ENCODE results near the gene TET2. TPM values are rescaled to one million over a fixed set of nuclear protein-coding genes. Genes with fewer than 3 reads are reported as not detected.

TET2 gene
- total and polyA plus RNA-seq, 2 donors from 2014 or later = 1.8 to 31.5 TPM

DNA sequence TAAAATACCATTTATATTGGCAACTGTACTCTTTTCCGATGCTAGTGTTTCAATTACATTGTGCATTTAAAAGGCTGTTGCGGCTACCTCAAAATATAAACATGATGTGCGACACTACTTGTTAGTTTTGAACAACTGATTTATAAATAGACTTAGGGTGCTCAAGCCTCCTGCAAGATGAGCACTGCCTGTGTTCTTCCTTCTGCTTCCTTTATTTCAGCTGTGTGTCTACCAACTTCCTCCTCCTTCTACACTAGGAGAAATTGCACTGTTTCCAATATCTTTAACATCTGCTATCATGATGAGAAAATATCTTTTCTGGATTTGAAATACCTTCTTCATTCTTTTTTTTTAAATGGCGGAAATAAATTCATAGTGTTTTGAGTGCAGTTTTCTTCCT is 24.0 kb downstream of the TET2 start:
- intact Hi-C loops (cut with DNase I) = no loop called here
- no peaks in the 10 kb centered on the region for H3K36me3 ChIP-seq (ENCODE audit: control insufficient read depth in 2 of 3, insufficient read depth in 3 of 3, low read length in 3 of 3)
- no peaks in the 10 kb centered on the region for H3K27me3 ChIP-seq (ENCODE audit: control insufficient read depth, insufficient read depth, low read length)
- H3K9ac ChIP-seq (ENCODE audit: low read length in 3 of 3) = no peak overlapping the region
- H3K4me1 ChIP-seq (ENCODE audit: control insufficient read depth in 2 of 3, insufficient read depth in 2 of 3, low read depth in 1 of 3, low read length in 3 of 3) = no peaks in the 10 kb centered on the region
- H3K9me3 ChIP-seq (ENCODE audit: control insufficient read depth in 2 of 3, insufficient read depth in 1 of 3, low read length in 3 of 3) = no peaks in the 10 kb centered on the region
- TF ChIP-seq, protein P1, sequence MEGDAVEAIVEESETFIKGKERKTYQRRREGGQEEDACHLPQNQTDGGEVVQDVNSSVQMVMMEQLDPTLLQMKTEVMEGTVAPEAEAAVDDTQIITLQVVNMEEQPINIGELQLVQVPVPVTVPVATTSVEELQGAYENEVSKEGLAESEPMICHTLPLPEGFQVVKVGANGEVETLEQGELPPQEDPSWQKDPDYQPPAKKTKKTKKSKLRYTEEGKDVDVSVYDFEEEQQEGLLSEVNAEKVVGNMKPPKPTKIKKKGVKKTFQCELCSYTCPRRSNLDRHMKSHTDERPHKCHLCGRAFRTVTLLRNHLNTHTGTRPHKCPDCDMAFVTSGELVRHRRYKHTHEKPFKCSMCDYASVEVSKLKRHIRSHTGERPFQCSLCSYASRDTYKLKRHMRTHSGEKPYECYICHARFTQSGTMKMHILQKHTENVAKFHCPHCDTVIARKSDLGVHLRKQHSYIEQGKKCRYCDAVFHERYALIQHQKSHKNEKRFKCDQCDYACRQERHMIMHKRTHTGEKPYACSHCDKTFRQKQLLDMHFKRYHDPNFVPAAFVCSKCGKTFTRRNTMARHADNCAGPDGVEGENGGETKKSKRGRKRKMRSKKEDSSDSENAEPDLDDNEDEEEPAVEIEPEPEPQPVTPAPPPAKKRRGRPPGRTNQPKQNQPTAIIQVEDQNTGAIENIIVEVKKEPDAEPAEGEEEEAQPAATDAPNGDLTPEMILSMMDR (IDR thresholded peaks at IDR 0.05; ENCODE audit: borderline replicate concordance, extremely low read depth, insufficient read depth) = no peak
- no peak overlapping the region for H3K27ac ChIP-seq (ENCODE audit: low read depth in 2 of 2, low read length in 2 of 2)
- no peak for FAIRE-seq
- H3K4me3 ChIP-seq (ENCODE audit: low read length in 3 of 3) = no peak overlapping the region
- no peak for DNase-seq

DNA sequence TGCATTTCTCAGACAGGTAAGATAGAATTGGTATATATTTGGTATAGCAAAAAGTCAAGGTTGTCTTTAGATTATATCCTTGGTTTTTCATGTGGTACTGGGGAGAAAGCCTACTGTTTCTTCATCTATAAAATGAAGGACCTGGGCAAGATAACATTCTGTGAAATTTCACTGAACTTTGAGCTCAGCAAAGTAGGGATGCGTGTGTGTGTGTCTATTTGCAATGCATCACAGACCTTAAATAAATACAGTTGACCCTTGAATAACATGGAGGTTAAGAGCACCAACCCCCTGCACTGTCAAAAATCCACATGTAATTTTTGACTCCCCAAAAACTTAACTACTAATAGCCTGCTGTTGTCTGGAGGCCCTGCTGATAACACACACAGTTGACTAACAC is 25.2 kb downstream of the TET2 start:
- H3K9me3 ChIP-seq (ENCODE audit: control insufficient read depth in 2 of 3, insufficient read depth in 1 of 3, low read length in 3 of 3) = no peaks in the 10 kb centered on the region
- H3K27me3 ChIP-seq (ENCODE audit: control insufficient read depth, insufficient read depth, low read length) = no peaks in the 10 kb centered on the region
- no peak overlapping the region for H3K27ac ChIP-seq (ENCODE audit: low read depth in 2 of 2, low read length in 2 of 2)
- no peaks in the 10 kb centered on the region for H3K36me3 ChIP-seq (ENCODE audit: control insufficient read depth in 2 of 3, insufficient read depth in 3 of 3, low read length in 3 of 3)
- no peak overlapping the region for H3K9ac ChIP-seq (ENCODE audit: low read length in 3 of 3)
- intact Hi-C loops (cut with DNase I) = no loop called here
- no peaks in the 10 kb centered on the region for H3K4me1 ChIP-seq (ENCODE audit: control insufficient read depth in 2 of 3, insufficient read depth in 2 of 3, low read depth in 1 of 3, low read length in 3 of 3)
- no peak for FAIRE-seq
- TF ChIP-seq, protein P1 (IDR thresholded peaks at IDR 0.05; ENCODE audit: borderline replicate concordance, extremely low read depth, insufficient read depth) = no peak
- DNase-seq = no peak
- no peak overlapping the region for H3K4me3 ChIP-seq (ENCODE audit: low read length in 3 of 3)

DNA sequence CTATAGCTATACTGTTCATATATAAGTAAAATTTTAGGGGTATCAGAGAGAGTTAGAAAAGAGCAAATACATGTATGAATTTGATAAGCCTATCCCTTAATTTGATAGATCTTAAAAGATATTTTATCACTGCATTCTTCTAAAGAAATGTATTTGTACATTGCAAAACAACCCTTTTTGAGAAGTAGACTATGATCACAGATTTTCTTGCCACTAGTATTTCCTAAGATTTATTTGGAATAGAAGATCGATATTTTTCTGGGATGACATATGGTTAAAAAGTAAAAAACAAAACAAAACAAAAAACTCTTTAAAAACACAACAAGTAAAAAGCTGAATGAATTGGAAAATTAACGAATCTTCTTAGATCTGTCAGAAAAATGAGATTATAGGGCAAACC is 27.4 kb downstream of the TET2 start:
- no peaks in the 10 kb centered on the region for H3K4me1 ChIP-seq (ENCODE audit: control insufficient read depth in 2 of 3, insufficient read depth in 2 of 3, low read depth in 1 of 3, low read length in 3 of 3)
- no peaks in the 10 kb centered on the region for H3K9me3 ChIP-seq (ENCODE audit: control insufficient read depth in 2 of 3, insufficient read depth in 1 of 3, low read length in 3 of 3)
- intact Hi-C loops (cut with DNase I) = no loop called here
- no peak for DNase-seq
- TF ChIP-seq, protein P1 (IDR thresholded peaks at IDR 0.05; ENCODE audit: borderline replicate concordance, extremely low read depth, insufficient read depth) = no peak
- no peaks in the 10 kb centered on the region for H3K36me3 ChIP-seq (ENCODE audit: control insufficient read depth in 2 of 3, insufficient read depth in 3 of 3, low read length in 3 of 3)
- no peak overlapping the region for H3K9ac ChIP-seq (ENCODE audit: low read length in 3 of 3)
- H3K4me3 ChIP-seq (ENCODE audit: low read length in 3 of 3) = no peak overlapping the region
- no peak overlapping the region for H3K27ac ChIP-seq (ENCODE audit: low read depth in 2 of 2, low read length in 2 of 2)
- no peak for FAIRE-seq
- no peaks in the 10 kb centered on the region for H3K27me3 ChIP-seq (ENCODE audit: control insufficient read depth, insufficient read depth, low read length)
